Motor neuron (in vitro differentiated cells): ENCODE data around the gene SACM1L. TPM values are rescaled to one million over a fixed set of nuclear protein-coding genes. Genes with fewer than 3 reads are reported as not detected.
"Not testable (repeated sequence)": the region's sequence is repeated elsewhere in the genome, so short reads cannot be mapped to it uniquely, and the experiment has no call there.

Source experiments
- ATAC-seq, 8 experiments: fragments of 200-7000 bp; cut with Tn5 transposase; replicated peaks in 6 of 8; 2 replicates each; pipeline ENCODE4 v1.8.0; 2021; ENCODE audit warnings: mild to moderate bottlenecking in 8 of 8, moderate library complexity in 8 of 8
- H3K27ac ChIP-seq, 2 donors: fragments of 250-450 bp; sonication (Bioruptor Pico); 2 replicates each; pipeline ENCODE4 v1.9.0; 2021; ENCODE audit warnings: antibody characterized with exemption in 2 of 2, mild to moderate bottlenecking in 2 of 2, moderate library complexity in 1 of 2
- H3K4me1 ChIP-seq, 2 donors: fragments of 250-450 bp; sonication (Bioruptor Pico); replicated peaks in 1 of 2; 2 replicates each; pipeline ENCODE4 v1.6.1; 2021; ENCODE audit warnings: antibody characterized with exemption in 2 of 2, mild to moderate bottlenecking in 2 of 2, moderate library complexity in 1 of 2
- H3K4me3 ChIP-seq, 5 donors: fragments of 250-450 bp; sonication (Bioruptor Pico); 2 replicates each; pipeline ENCODE4 v1.9.0; 2021; ENCODE audit warnings: antibody characterized with exemption in 5 of 5, mild to moderate bottlenecking in 5 of 5, moderate library complexity in 4 of 5
- WGBS, 10 experiments: fragments of 450-650 bp; shearing (Covaris generic); methylation state at CpG; one replicate each; pipeline ENCODE4 v1.0.0; 2022; 5-methylcytosine and 5-hydroxymethylcytosine counted together
- in situ Hi-C, 9 experiments: fragments of 400-800 bp; cut with MboI; loops; one replicate each; pipeline ENCODE4 v1.15.0; 2021; ENCODE audit warnings: low sequenced_read_pairs in 9 of 9, low pct_unique_long_range_greater_than_20kb in 2 of 9; ENCODE audit not compliant: unreplicated experiment in 9 of 9
- total RNA-seq, 8 experiments: library from RNA; unstranded; fragments of 300-600 nt; gene quantifications; 2 replicates each; pipeline versions ENCODE4 v1.2.3 to v1.2.4, GENCODE V29; 2022

SACM1L gene
- total RNA-seq, 8 experiments from 2014 or later, result 22.4 to 78.7 (median 33.1) TPM

GRCh38 chr3:45673273-45673672, 15.9 kb upstream of the SACM1L start:
- ATAC-seq, result no peak
- Histone ChIP-seq H3K27ac (no peak overlapping the region), H3K4me3 (no peak overlapping the region), H3K4me1 (peaks cover 16 to 19% of the 10 kb centered on the region in 2 donors)
- in situ Hi-C loops, result loop anchor here in 4 of 9 experiments (25.0 kb wide), 2 partner anchors 461 to 636 kb away; partner anchors contain the start of gene CLEC3B (in 3 of the 4)
- 70 to 100% (median 84%) methylated on average over 1 to 2 of the region's 2 CpGs; no CpG with 5 or more reads in 6 of the 10 experiments for WGBS, 10 experiments

GRCh38 chr3:45676325-45677032, 12.7 kb upstream of the SACM1L start:
- H3K4me1 ChIP-seq, result peaks cover 16 to 36% of the 10 kb centered on the region in 2 donors
- in situ Hi-C loops, result no loop called here
- H3K4me3 ChIP-seq, result no peak overlapping the region
- H3K27ac ChIP-seq, result peak overlapping the region; percentile 73 to 77
- ATAC-seq, result peak in 7 of 8 experiments; percentile 14 to 77 (median 62)
- WGBS, 10 experiments, result 27 to 100% (median 85%) methylated on average over 1 to 6 of the region's 7 CpGs; no CpG with 5 or more reads in 2 of the 10 experiments

- ATAC-seq, result peak; percentile 41 to 88 (median 78)
- no peak overlapping the region for H3K4me3 ChIP-seq
- 0 to 86% (median 67%) methylated on average over 1 of the region's 5 CpGs; no CpG with 5 or more reads in 5 of the 10 experiments for WGBS, 10 experiments
- peak overlapping the region; percentile 73 to 77 for H3K27ac ChIP-seq
- peaks cover 16 to 36% of the 10 kb centered on the region in 2 donors for H3K4me1 ChIP-seq
- in situ Hi-C loops, result no loop called here
Observed at GRCh38 chr3:45677033-45677446, 12.2 kb upstream of the SACM1L start.

DNA sequence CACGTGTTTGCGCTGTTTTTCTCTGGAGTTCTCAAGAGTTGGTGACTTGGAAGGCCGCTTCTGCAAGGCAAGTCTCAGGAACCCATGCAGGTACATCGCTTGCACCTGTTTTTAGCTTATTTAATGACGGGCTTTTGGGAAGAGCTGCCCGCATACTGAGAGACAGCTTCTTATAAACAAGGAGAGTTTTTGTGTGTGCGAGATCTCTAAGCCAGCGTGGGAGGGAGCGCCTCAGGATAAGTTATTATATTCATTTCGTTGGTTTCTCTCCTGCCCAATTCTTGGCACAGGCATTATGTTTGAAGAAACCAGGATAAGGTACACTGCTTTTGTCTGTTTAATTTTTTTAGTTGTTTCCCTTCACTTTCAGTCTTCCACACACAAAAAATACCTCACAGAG, 11.4 kb upstream of the SACM1L start:
- in situ Hi-C loops, result no loop called here
- ATAC-seq, result no peak
- H3K4me3 ChIP-seq, result no peak overlapping the region
- peaks cover 16 to 36% of the 10 kb centered on the region in 2 donors for H3K4me1 ChIP-seq
- H3K27ac ChIP-seq, result no peak overlapping the region
- WGBS, 10 experiments, result 57 to 100% (median 90%) methylated on average over 1 to 10 of the region's 10 CpGs

- in situ Hi-C loops, result no loop called here
- Histone ChIP-seq H3K4me1 (peaks cover 16 to 36% of the 10 kb centered on the region in 2 donors), H3K4me3 (no peak overlapping the region), H3K27ac (peak overlapping the region in 1 of 2 donors; percentile 62)
- peak in 3 of 8 experiments; percentile 15 to 36 (median 23) for ATAC-seq
- 67 to 100% (median 93%) methylated on average over 1 to 4 of the region's 8 CpGs; no CpG with 5 or more reads in 2 of the 10 experiments for WGBS, 10 experiments
Observed at GRCh38 chr3:45679805-45680204, 9.4 kb upstream of the SACM1L start.

DNA sequence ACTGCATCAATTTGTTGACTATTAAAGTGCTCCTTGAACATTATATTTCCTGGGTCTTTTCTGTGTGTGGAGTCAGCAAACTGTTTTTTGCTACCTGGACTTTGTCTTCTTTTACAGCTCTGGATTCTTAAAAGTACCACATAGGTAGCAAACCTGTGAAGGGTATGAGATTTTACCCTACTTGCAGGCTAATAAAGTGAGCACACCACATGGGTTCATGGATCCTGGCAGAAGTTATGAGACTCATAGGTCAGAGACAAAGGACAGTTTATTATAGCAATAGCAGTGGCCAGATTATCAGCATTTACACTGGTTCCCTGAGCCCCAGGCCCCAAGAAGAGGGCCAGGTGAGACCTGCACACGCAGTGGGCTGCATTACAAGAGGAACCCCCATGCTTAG, 8.0 kb upstream of the SACM1L start:
- 100% methylated on average over 1 of the region's 1 CpG; no CpG with 5 or more reads in 7 of the 10 experiments for WGBS, 10 experiments
- H3K4me1 ChIP-seq, result peaks cover 15 to 35% of the 10 kb centered on the region in 2 donors
- H3K27ac ChIP-seq, result no peak overlapping the region
- no peak overlapping the region for H3K4me3 ChIP-seq
- no peak for ATAC-seq
- in situ Hi-C loops, result no loop called here

GRCh38 chr3:45681846-45682245, 7.3 kb upstream of the SACM1L start:
- no peak for ATAC-seq
- Histone ChIP-seq H3K4me3 (no peak overlapping the region), H3K27ac (no peak overlapping the region), H3K4me1 (peaks cover 9 to 29% of the 10 kb centered on the region in 2 donors)
- 94 to 100% (median 100%) methylated on average over 1 to 3 of the region's 3 CpGs; no CpG with 5 or more reads in 3 of the 10 experiments for WGBS, 10 experiments
- in situ Hi-C loops, result no loop called here

GRCh38 chr3:45682311-45682710, 6.9 kb upstream of the SACM1L start:
- Histone ChIP-seq H3K4me3 (no peak overlapping the region), H3K27ac (no peak overlapping the region), H3K4me1 (peaks cover 4 to 24% of the 10 kb centered on the region in 2 donors)
- in situ Hi-C loops, result no loop called here
- ATAC-seq, result no peak
- 75 to 100% (median 100%) methylated on average over 1 to 2 of the region's 2 CpGs; no CpG with 5 or more reads in 5 of the 10 experiments for WGBS, 10 experiments

- no peak for ATAC-seq
- H3K27ac ChIP-seq, result no peak overlapping the region
- 0 to 100% (median 80%) methylated on average over 1 to 5 of the region's 5 CpGs; no CpG with 5 or more reads in 2 of the 10 experiments for WGBS, 10 experiments
- no peak overlapping the region for H3K4me3 ChIP-seq
- peaks cover 0 to 20% of the 10 kb centered on the region in 2 donors for H3K4me1 ChIP-seq
- in situ Hi-C loops, result no loop called here
Observed at GRCh38 chr3:45682786-45683185, 6.4 kb upstream of the SACM1L start.

- in situ Hi-C loops, result no loop called here
Observed at GRCh38 chr3:45683417-45684326, 5.5 kb upstream of the SACM1L start.

DNA sequence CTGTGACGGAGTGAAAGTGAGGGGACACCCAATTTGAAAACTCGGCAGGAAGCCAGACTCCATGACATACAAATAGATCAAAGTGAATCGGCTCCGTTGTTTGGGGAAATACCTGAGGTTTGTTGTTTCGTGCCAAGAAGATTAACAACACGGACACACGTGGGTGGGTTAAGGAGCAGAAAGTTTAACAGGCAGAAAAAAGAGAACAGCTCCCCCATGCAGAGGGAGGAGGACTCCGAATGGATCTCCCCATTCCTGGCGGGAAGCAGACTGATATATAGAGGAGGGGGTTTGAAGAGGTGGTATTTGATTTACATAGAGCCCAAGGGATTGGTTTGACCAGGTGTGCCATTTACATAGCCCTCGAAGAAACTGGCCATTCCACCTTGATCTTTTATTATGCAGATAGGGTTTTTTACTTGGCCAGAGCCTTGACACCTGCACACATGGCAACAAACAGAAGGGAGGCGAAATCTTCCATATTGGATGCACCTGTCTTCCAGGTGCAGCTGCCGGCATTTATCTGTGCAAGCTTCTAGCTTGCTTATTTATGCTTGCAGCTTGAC, 4.8 kb upstream of the SACM1L start:
- no peak for ATAC-seq
- 22 to 100% (median 64%) methylated on average over 1 to 12 of the region's 12 CpGs; no CpG with 5 or more reads in 2 of the 10 experiments for WGBS, 10 experiments
- in situ Hi-C loops, result no loop called here
- Histone ChIP-seq H3K4me3 (no peak overlapping the region), H3K27ac (no peak overlapping the region), H3K4me1 (peaks cover 0 to 7% of the 10 kb centered on the region in 2 donors)

More at GRCh38 chr3:45683417-45684326, 5.5 kb upstream of the SACM1L start:
- ATAC-seq, result peak in 1 of 8 experiments; percentile 11
- 63 to 96% (median 88%) methylated on average over 5 to 12 of the region's 13 CpGs for WGBS, 10 experiments
- Histone ChIP-seq H3K27ac (no peak overlapping the region), H3K4me1 (peaks cover 0 to 12% of the 10 kb centered on the region in 2 donors), H3K4me3 (no peak overlapping the region)

DNA sequence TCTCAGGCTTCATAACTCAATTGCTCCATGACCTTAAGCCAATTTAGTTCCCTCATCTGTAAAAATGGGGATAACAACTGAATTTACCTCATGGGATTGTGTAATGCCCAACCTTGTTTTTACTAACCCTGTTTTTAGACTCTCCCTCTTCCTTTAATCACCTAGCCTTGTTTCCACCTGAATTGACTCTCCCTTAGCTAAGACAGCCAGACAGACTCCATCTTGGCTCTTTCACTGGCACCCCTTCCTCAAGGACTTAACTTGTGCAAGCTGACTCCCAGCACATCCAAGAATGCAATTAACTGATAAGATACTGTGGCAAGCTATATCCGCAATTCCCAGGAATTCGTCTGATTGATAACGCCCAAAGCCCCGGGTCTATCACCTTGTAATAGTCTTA, 3.5 kb upstream of the SACM1L start:
- in situ Hi-C loops, H3K4me3 ChIP-seq, ATAC-seq, H3K27ac ChIP-seq, H3K4me1 ChIP-seq: not testable (repeated sequence)
- WGBS, 10 experiments, result no CpG with 5 or more reads among the region's 4 CpGs
